ENCODE data around the gene USP40. TPM values are rescaled to one million over a fixed set of nuclear protein-coding genes. Genes with fewer than 3 reads are reported as not detected.

The USP40 gene
- total and polyA plus RNA-seq, 9 donors, result 18.0 to 44.6 (median 36.1) TPM

GRCh38 chr2:233458826-233459225, 107.8 kb downstream of the USP40 start:
- H3K9me3 ChIP-seq, result no peaks in the 10 kb centered on the region
- TF ChIP-seq POLR2A (IDR thresholded peaks at IDR 0.05) (no peak), EP300 (IDR thresholded peaks at IDR 0.05) (no peak), CTCF (IDR thresholded peaks at IDR 0.05) (no peak)
- H3K36me3 ChIP-seq, result no peaks in the 10 kb centered on the region
- no peak overlapping the region for H3K4me3 ChIP-seq
- no peak overlapping the region for H3K27ac ChIP-seq
- no peaks in the 10 kb centered on the region for H3K27me3 ChIP-seq
- DNase-seq, result no peak
- WGBS, 3 donors, result 88 to 93% (median 90%) methylated on average over 8 of the region's 8 CpGs
- intact Hi-C loops (cut with DNase I), result no loop called here
- no peaks in the 10 kb centered on the region for H3K4me1 ChIP-seq (ENCODE audit: insufficient read depth)

- no peaks in the 10 kb centered on the region for H3K9me3 ChIP-seq
- no peak overlapping the region for H3K27ac ChIP-seq
- H3K27me3 ChIP-seq, result no peaks in the 10 kb centered on the region
- intact Hi-C loops (cut with DNase I), result no loop called here
- TF ChIP-seq POLR2A (IDR thresholded peaks at IDR 0.05) (no peak), CTCF (IDR thresholded peaks at IDR 0.05) (no peak), EP300 (IDR thresholded peaks at IDR 0.05) (no peak)
- 94 to 95% (median 94%) methylated on average over 20 of the region's 20 CpGs for WGBS, 3 donors
- no peak overlapping the region for H3K4me3 ChIP-seq
- no peaks in the 10 kb centered on the region for H3K36me3 ChIP-seq
- no peaks in the 10 kb centered on the region for H3K4me1 ChIP-seq (ENCODE audit: insufficient read depth)
- DNase-seq, result no peak
Observed at GRCh38 chr2:233458031-233458610, 108.5 kb downstream of the USP40 start.

GRCh38 chr2:233457356-233457755, 109.2 kb downstream of the USP40 start:
- H3K4me3 ChIP-seq, result no peak overlapping the region
- no peaks in the 10 kb centered on the region for H3K9me3 ChIP-seq
- DNase-seq, result peak in 1 of 5 donors; percentile 11
- 91 to 93% (median 92%) methylated on average over 5 of the region's 5 CpGs for WGBS, 3 donors
- H3K27ac ChIP-seq, result no peak overlapping the region
- no peak for TF ChIP-seq CTCF (IDR thresholded peaks at IDR 0.05)
- no peak for TF ChIP-seq POLR2A (IDR thresholded peaks at IDR 0.05)
- no peak for TF ChIP-seq EP300 (IDR thresholded peaks at IDR 0.05)
- no peaks in the 10 kb centered on the region for H3K36me3 ChIP-seq
- intact Hi-C loops (cut with DNase I), result no loop called here
- H3K4me1 ChIP-seq (ENCODE audit: insufficient read depth), result no peaks in the 10 kb centered on the region
- no peaks in the 10 kb centered on the region for H3K27me3 ChIP-seq

GRCh38 chr2:233456934-233457333, 109.6 kb downstream of the USP40 start:
- Histone ChIP-seq H3K27me3 (no peaks in the 10 kb centered on the region), H3K4me1 (ENCODE audit: insufficient read depth) (no peaks in the 10 kb centered on the region), H3K4me3 (no peak overlapping the region), H3K36me3 (no peaks in the 10 kb centered on the region), H3K9me3 (no peaks in the 10 kb centered on the region), H3K27ac (no peak overlapping the region)
- peak in 1 of 5 donors; percentile 11 for DNase-seq
- intact Hi-C loops (cut with DNase I), result no loop called here
- no peak for TF ChIP-seq CTCF (IDR thresholded peaks at IDR 0.05)
- no peak for TF ChIP-seq EP300 (IDR thresholded peaks at IDR 0.05)
- no peak for TF ChIP-seq POLR2A (IDR thresholded peaks at IDR 0.05)
- WGBS, 3 donors, result 86 to 87% (median 86%) methylated on average over 5 of the region's 5 CpGs

All from ovary (tissue), 9 donors.